Stimulated activated naive CD8-positive, alpha-beta T cell treated with anti-CD3 and anti-CD28 coated beads, Interleukin-15, Interleukin-2, amounts not matched to agents 100 ng/mL and 50 ng/mL, for 24 hours (primary cell): ENCODE data around the gene MXI1.
A peak's percentile ranks its signal among the peaks of the same experiment; 100 is the strongest.

Experiments used
- H3K27ac Mint-ChIP-seq: one replicate; pipeline ENCODE4 v1.8.0; 2021; ENCODE audit warnings: mild to moderate bottlenecking, mixed read lengths
- H3K27me3 Mint-ChIP-seq: one replicate; pipeline ENCODE4 v1.8.0; 2021; ENCODE audit warnings: mixed read lengths
- H3K36me3 Mint-ChIP-seq: one replicate; pipeline ENCODE4 v1.8.0; 2021; ENCODE audit warnings: low read depth, mixed read lengths
- H3K4me1 Mint-ChIP-seq: one replicate; pipeline ENCODE4 v1.8.0; 2021; ENCODE audit warnings: low read depth, mixed read lengths
- H3K4me3 Mint-ChIP-seq: one replicate; pipeline ENCODE4 v1.8.0; 2021; ENCODE audit warnings: mild to moderate bottlenecking, mixed read lengths
- H3K9me3 Mint-ChIP-seq: one replicate; pipeline ENCODE4 v1.8.0; 2021; ENCODE audit warnings: mixed read lengths

MXI1 gene

DNA sequence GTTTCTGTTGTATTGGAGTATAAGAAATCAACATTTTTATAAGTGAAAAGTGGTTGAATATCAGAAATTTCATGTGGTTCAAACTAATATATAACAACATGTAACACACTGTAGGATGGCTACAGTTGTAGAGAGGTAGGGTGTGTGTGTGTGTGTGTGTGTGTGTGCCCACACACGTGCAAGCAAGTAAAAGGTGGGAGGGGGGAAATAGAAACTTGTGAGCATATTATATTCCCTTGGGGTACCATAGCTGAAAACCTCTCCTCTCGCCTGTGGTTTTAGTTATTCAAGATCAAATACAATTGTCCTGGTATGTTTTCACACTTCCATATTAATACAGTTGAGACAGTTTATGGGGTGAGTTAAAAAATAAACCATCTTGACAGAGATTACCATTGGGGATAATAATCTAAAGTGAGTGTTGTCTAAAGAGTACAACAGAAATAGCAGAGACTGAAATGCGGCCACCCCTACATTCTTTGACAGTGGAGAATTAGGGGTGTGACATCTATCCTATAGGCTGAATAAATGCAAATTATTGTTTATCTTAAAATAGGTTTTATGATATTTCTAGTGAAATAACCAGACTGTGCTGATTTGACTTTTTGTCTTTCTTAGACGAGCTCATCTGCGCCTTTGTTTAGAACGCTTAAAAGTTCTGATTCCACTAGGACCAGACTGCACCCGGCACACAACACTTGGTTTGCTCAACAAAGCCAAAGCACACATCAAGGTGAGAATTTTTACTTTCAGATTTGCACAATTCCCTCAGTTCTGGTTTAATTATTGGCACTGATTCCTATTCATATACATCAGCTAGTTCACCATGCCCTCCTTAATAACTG lies 71.4 kb downstream of the MXI1 start:
- H3K27me3 Mint-ChIP-seq, result no peaks in the 10 kb centered on the region
- H3K27ac Mint-ChIP-seq, result no peak overlapping the region
- no peaks in the 10 kb centered on the region for H3K36me3 Mint-ChIP-seq
- peaks cover 34% of the 10 kb centered on the region for H3K4me1 Mint-ChIP-seq
- no peaks in the 10 kb centered on the region for H3K9me3 Mint-ChIP-seq
- no peak overlapping the region for H3K4me3 Mint-ChIP-seq

GRCh38 chr10:110279407-110279986 lies 72.1 kb downstream of the MXI1 start:
- H3K36me3 Mint-ChIP-seq, result no peaks in the 10 kb centered on the region
- no peaks in the 10 kb centered on the region for H3K27me3 Mint-ChIP-seq
- H3K27ac Mint-ChIP-seq, result no peak overlapping the region
- H3K9me3 Mint-ChIP-seq, result no peaks in the 10 kb centered on the region
- H3K4me1 Mint-ChIP-seq, result peaks cover 27% of the 10 kb centered on the region
- no peak overlapping the region for H3K4me3 Mint-ChIP-seq

DNA sequence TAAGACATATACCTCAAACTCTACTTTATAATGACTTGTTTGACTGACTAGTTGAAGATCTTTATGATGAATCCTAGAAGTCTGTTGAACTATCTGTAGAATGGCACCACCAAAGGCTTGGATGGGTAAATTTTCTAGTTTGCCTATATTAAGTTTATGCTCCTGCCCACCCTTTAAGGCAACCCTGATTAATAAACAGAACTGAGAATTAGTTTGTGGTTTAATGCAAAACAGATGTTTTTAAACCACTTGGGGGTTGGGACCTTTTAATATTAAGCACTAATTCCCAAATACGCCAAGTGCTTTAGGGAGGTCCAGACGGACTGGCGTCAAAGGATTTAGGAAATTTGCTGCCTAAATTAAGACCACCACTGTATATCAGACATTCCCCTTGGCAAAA lies 76.9 kb downstream of the MXI1 start:
- H3K4me3 Mint-ChIP-seq, result no peak overlapping the region
- H3K27ac Mint-ChIP-seq, result no peak overlapping the region
- peaks cover 23% of the 10 kb centered on the region for H3K36me3 Mint-ChIP-seq
- H3K9me3 Mint-ChIP-seq, result no peaks in the 10 kb centered on the region
- peaks cover 2% of the 10 kb centered on the region for H3K4me1 Mint-ChIP-seq
- H3K27me3 Mint-ChIP-seq, result no peaks in the 10 kb centered on the region

DNA sequence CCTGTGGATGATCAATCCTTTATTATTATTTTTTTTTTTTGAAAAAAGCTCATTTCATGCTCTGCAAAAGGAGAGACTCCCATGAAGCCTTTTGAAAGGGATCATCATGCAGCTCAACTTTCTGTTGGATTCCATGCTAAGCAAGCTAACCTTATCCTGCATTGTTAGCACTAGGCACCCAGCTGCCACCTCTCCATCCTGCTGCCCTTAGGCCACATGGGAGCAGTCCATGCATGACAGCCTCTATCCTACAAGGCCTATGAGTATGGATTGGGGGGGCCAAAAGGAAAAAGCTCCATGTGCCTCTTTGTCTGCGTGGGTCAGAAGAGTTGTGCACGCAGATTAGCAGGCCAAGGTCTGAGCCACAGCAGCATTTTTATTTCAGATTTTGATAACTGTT lies 78.1 kb downstream of the MXI1 start:
- H3K4me3 Mint-ChIP-seq, result no peak overlapping the region
- no peaks in the 10 kb centered on the region for H3K9me3 Mint-ChIP-seq
- no peaks in the 10 kb centered on the region for H3K4me1 Mint-ChIP-seq
- H3K36me3 Mint-ChIP-seq, result peaks cover 32% of the 10 kb centered on the region
- no peaks in the 10 kb centered on the region for H3K27me3 Mint-ChIP-seq
- H3K27ac Mint-ChIP-seq, result no peak overlapping the region

- no peaks in the 10 kb centered on the region for H3K4me1 Mint-ChIP-seq
- H3K4me3 Mint-ChIP-seq, result no peak overlapping the region
- peaks cover 38% of the 10 kb centered on the region for H3K36me3 Mint-ChIP-seq
- H3K9me3 Mint-ChIP-seq, result no peaks in the 10 kb centered on the region
- H3K27ac Mint-ChIP-seq, result no peak overlapping the region
- no peaks in the 10 kb centered on the region for H3K27me3 Mint-ChIP-seq
These were observed 79.4 kb downstream of the MXI1 start for GRCh38 chr10:110286841-110287240.

DNA sequence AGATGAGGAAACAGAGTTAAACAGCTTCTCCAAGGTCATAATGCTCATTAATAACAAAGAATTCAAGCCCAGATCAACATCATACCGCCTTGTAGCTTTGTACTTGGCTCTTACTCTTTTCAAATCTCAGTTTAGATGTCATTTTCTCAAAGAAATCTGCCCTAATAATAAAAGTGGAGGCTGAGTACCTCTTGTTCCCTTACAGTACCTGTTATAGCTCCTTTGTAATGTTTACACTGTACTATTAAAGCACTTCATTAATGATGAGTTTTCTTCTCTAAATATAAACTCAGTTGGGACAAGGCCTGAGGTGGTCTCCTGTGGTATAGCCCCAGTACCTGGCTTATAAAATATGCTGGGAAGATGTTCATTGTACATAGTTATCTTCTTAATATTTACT lies 89.6 kb downstream of the MXI1 start:
- peaks cover 18% of the 10 kb centered on the region for H3K4me1 Mint-ChIP-seq
- no peaks in the 10 kb centered on the region for H3K27me3 Mint-ChIP-seq
- H3K9me3 Mint-ChIP-seq, result no peaks in the 10 kb centered on the region
- no peak overlapping the region for H3K4me3 Mint-ChIP-seq
- H3K36me3 Mint-ChIP-seq, result peaks cover 86% of the 10 kb centered on the region
- peak overlapping the region; percentile 17 for H3K27ac Mint-ChIP-seq

DNA sequence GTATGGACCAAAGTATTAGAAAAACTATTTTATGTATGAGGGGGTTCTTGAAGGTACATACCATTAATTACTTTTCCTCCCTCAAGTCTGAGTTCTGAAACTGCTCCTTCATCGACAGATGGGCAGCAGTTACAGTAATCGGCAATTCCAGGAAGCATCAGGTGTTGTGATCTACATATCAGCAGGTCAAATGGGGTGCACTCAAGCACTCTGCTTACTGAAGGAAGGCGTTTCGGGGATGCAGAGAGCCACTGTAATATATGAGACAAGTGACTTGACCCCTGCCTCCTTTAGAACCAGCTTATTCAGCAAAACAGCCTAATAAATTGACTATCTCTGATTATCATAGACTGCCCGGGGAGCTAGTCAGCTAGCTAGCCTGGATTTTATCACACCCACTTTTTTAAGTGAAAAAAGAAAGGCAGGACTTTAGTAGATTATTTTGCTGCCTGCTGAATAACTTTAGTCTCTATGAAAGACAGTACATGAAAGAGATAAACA lies 93.1 kb downstream of the MXI1 start:
- peaks cover 42% of the 10 kb centered on the region for H3K4me1 Mint-ChIP-seq
- H3K9me3 Mint-ChIP-seq, result no peaks in the 10 kb centered on the region
- peaks cover 78% of the 10 kb centered on the region for H3K36me3 Mint-ChIP-seq
- peak overlapping the region; percentile 72 for H3K27ac Mint-ChIP-seq
- no peaks in the 10 kb centered on the region for H3K27me3 Mint-ChIP-seq
- no peak overlapping the region for H3K4me3 Mint-ChIP-seq

DNA sequence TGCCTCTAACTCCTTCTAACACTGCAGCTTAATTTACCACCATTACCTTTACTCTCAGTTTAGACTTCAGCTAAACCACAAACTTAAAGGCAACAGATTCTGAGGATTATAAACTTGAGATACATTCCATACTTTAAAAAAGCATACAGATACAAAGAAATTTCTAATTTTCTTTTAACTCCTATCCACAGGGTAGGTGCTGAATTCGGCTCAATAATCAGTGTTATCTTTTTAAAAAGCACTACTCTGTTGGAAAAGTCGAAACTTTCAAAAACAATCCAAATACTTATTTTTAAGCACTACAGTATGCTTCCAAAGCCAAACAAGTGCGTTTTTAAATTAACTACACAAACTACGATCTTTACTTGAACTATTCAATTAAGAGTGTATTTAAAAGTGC lies 96.3 kb downstream of the MXI1 start:
- Mint-ChIP-seq H3K27ac (peak overlapping the region; percentile 81), H3K4me3 (peak overlapping the region; percentile 93), H3K9me3 (no peaks in the 10 kb centered on the region), H3K27me3 (no peaks in the 10 kb centered on the region), H3K4me1 (peaks cover 51% of the 10 kb centered on the region), H3K36me3 (peaks cover 50% of the 10 kb centered on the region)

- H3K4me3 Mint-ChIP-seq, result peak overlapping the region; percentile 93
- peaks cover 51% of the 10 kb centered on the region for H3K4me1 Mint-ChIP-seq
- H3K27ac Mint-ChIP-seq, result peak overlapping the region; percentile 94
- no peaks in the 10 kb centered on the region for H3K27me3 Mint-ChIP-seq
- H3K36me3 Mint-ChIP-seq, result peaks cover 43% of the 10 kb centered on the region
- no peaks in the 10 kb centered on the region for H3K9me3 Mint-ChIP-seq
These were observed 97.0 kb downstream of the MXI1 start for GRCh38 chr10:110304394-110304779.

DNA sequence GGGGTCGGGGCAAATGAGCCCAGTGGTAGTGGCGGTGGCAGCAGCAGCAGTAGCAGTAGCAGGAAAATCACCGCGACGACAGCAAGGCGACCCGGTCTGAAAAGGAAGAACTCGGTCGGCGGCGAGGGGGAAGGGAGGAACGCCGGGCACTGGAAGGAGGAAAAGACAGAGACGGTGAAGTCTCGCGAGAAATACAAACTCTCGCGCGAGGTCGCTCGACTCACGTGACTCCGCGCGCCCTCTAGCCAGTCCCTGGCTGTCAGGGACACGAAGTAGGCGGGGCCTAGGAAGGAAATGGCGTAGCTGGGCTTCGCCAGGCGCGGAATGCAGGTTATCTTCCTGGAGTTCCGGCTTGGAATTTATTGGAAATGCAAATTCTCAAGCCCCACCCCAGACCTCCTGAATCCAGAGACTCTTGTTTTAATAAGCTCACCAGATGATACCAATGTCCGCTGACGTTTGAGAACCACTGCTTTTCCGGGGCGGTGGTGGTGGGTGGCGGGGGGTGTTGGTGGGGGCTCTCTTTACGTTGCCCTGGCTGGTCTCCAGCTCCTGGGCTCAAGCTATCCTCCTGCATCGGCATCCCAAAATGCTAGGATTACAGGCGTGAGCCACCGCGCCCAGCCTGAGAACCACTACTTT lies 97.5 kb downstream of the MXI1 start, which contains the start of gene SMNDC1:
Gene SMNDC1, minus strand, starts transcription at position 141 of the 642 bp plus-strand sequence. CDS start 1,333 bp downstream, outside the sequence.
- Mint-ChIP-seq H3K27me3 (no peaks in the 10 kb centered on the region), H3K9me3 (no peaks in the 10 kb centered on the region), H3K4me1 (peaks cover 52% of the 10 kb centered on the region), H3K27ac (peak within 1 kb of the TSS; percentile 94), H3K36me3 (peaks cover 41% of the 10 kb centered on the region), H3K4me3 (peak within 1 kb of the TSS; percentile 93)

- H3K4me3 Mint-ChIP-seq, result peak overlapping the region; percentile 89
- H3K9me3 Mint-ChIP-seq, result no peaks in the 10 kb centered on the region
- peaks cover 34% of the 10 kb centered on the region for H3K36me3 Mint-ChIP-seq
- no peaks in the 10 kb centered on the region for H3K27me3 Mint-ChIP-seq
- peak overlapping the region; percentile 94 for H3K27ac Mint-ChIP-seq
- peaks cover 54% of the 10 kb centered on the region for H3K4me1 Mint-ChIP-seq
These were observed 98.5 kb downstream of the MXI1 start for GRCh38 chr10:110305767-110306451.

- Mint-ChIP-seq H3K27me3 (no peaks in the 10 kb centered on the region), H3K36me3 (peaks cover 29% of the 10 kb centered on the region), H3K4me3 (peak overlapping the region; percentile 70), H3K27ac (peak overlapping the region; percentile 94), H3K9me3 (no peaks in the 10 kb centered on the region), H3K4me1 (peaks cover 54% of the 10 kb centered on the region)
These were observed 99.0 kb downstream of the MXI1 start for GRCh38 chr10:110306452-110306768.

GRCh38 chr10:110307805-110308204 lies 100.4 kb downstream of the MXI1 start:
- Mint-ChIP-seq H3K36me3 (peaks cover 15% of the 10 kb centered on the region), H3K4me3 (no peak overlapping the region), H3K4me1 (peaks cover 47% of the 10 kb centered on the region)

DNA sequence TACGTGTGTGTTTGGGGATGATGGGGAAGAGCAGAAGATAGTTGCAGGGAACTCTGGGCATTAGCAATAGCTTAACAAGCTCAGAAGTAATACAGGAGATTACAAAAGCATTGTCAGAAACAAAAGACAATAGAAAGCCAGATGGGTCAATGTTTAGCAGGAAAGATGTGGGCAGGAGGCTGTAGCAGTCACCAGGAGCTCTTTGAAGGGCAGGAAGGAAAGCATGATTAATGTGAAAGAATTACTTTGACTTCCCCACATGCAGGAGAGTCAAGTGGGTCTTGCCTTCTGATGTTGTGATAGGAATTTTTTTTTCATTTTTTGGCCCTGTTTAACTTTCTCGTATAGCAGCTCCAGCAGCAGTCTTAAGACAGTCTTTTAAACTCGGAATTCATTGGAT lies 103.3 kb downstream of the MXI1 start:
- Mint-ChIP-seq H3K36me3 (no peaks in the 10 kb centered on the region), H3K9me3 (no peaks in the 10 kb centered on the region), H3K4me3 (peak overlapping the region; percentile 8), H3K27ac (peak overlapping the region; percentile 41), H3K4me1 (peaks cover 32% of the 10 kb centered on the region), H3K27me3 (peaks cover 9% of the 10 kb centered on the region)

More at GRCh38 chr10:110307805-110308204, 100.4 kb downstream of the MXI1 start:
- Mint-ChIP-seq H3K27ac (no peak overlapping the region), H3K9me3 (no peaks in the 10 kb centered on the region), H3K27me3 (peaks cover 2% of the 10 kb centered on the region)
